ENCODE results near the gene DDA1.

GRCh38 chr19:17320435-17320834, 11.1 kb downstream of the DDA1 start:
- TF ChIP-seq, protein P1, sequence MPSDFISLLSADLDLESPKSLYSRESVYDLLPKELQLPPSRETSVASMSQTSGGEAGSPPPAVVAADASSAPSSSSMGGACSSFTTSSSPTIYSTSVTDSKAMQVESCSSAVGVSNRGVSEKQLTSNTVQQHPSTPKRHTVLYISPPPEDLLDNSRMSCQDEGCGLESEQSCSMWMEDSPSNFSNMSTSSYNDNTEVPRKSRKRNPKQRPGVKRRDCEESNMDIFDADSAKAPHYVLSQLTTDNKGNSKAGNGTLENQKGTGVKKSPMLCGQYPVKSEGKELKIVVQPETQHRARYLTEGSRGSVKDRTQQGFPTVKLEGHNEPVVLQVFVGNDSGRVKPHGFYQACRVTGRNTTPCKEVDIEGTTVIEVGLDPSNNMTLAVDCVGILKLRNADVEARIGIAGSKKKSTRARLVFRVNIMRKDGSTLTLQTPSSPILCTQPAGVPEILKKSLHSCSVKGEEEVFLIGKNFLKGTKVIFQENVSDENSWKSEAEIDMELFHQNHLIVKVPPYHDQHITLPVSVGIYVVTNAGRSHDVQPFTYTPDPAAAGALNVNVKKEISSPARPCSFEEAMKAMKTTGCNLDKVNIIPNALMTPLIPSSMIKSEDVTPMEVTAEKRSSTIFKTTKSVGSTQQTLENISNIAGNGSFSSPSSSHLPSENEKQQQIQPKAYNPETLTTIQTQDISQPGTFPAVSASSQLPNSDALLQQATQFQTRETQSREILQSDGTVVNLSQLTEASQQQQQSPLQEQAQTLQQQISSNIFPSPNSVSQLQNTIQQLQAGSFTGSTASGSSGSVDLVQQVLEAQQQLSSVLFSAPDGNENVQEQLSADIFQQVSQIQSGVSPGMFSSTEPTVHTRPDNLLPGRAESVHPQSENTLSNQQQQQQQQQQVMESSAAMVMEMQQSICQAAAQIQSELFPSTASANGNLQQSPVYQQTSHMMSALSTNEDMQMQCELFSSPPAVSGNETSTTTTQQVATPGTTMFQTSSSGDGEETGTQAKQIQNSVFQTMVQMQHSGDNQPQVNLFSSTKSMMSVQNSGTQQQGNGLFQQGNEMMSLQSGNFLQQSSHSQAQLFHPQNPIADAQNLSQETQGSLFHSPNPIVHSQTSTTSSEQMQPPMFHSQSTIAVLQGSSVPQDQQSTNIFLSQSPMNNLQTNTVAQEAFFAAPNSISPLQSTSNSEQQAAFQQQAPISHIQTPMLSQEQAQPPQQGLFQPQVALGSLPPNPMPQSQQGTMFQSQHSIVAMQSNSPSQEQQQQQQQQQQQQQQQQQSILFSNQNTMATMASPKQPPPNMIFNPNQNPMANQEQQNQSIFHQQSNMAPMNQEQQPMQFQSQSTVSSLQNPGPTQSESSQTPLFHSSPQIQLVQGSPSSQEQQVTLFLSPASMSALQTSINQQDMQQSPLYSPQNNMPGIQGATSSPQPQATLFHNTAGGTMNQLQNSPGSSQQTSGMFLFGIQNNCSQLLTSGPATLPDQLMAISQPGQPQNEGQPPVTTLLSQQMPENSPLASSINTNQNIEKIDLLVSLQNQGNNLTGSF (CRISPR knock-in tag; IDR thresholded peaks at IDR 0.05), result no peak
- TF ChIP-seq ZNF512 (CRISPR knock-in tag; IDR thresholded peaks at IDR 0.05) (no peak), IKZF4 (CRISPR knock-in tag; IDR thresholded peaks at IDR 0.05; ENCODE audit: borderline replicate concordance, low read depth, not compliant biosample characterization) (no peak)
